ENCODE data around the gene MED27.

GRCh38 chr9:131817627-131818026 lies 262.0 kb downstream of the MED27 start:
- TF ChIP-seq, protein P1, sequence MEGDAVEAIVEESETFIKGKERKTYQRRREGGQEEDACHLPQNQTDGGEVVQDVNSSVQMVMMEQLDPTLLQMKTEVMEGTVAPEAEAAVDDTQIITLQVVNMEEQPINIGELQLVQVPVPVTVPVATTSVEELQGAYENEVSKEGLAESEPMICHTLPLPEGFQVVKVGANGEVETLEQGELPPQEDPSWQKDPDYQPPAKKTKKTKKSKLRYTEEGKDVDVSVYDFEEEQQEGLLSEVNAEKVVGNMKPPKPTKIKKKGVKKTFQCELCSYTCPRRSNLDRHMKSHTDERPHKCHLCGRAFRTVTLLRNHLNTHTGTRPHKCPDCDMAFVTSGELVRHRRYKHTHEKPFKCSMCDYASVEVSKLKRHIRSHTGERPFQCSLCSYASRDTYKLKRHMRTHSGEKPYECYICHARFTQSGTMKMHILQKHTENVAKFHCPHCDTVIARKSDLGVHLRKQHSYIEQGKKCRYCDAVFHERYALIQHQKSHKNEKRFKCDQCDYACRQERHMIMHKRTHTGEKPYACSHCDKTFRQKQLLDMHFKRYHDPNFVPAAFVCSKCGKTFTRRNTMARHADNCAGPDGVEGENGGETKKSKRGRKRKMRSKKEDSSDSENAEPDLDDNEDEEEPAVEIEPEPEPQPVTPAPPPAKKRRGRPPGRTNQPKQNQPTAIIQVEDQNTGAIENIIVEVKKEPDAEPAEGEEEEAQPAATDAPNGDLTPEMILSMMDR (IDR thresholded peaks at IDR 0.05): no peak
- TF ChIP-seq POLR2A (IDR thresholded peaks at IDR 0.05): no peak
